Upper lobe of left lung (tissue), 6 donors: ENCODE measurements around the gene MIB2. TPM values are rescaled to one million over a fixed set of nuclear protein-coding genes. Genes with fewer than 3 reads are reported as not detected.
A peak's percentile ranks its signal among the peaks of the same experiment; 100 is the strongest.
"Not testable (repeated sequence)": the region's sequence is repeated elsewhere in the genome, so short reads cannot be mapped to it uniquely, and the experiment has no call there.

Source experiments
- ATAC-seq, 2 donors: fragments of 200-7000 bp; cut with Tn5 transposase; one replicate each; pipeline ENCODE4 v1.9.1; 2022; ENCODE audit warnings: mild to moderate bottlenecking in 2 of 2, moderate library complexity in 2 of 2; ENCODE audit not compliant: low FRiP score in 2 of 2
- DNase-seq, 2 donors: peaks; one replicate each; pipeline ENCODE4 v3.0.0-alpha.2; 2019 to 2020
- H3K27ac ChIP-seq, 4 donors: fragments of 200-600 bp; sonication (generic); one replicate each; pipeline ENCODE4 v1.5.1; 2016 to 2019
- H3K27me3 ChIP-seq, 4 donors: fragments of 200-600 bp; sonication (generic); one replicate each; pipeline ENCODE4 v1.5.1; 2017 to 2019
- H3K36me3 ChIP-seq, 4 donors: fragments of 200-600 bp; sonication (generic); one replicate each; pipeline ENCODE4 v1.5.1; 2016 to 2019
- H3K4me1 ChIP-seq, 4 donors: fragments of 200-600 bp; sonication (generic); one replicate each; pipeline ENCODE4 v1.5.1; 2018 to 2019
- H3K4me3 ChIP-seq, 4 donors: fragments of 200-600 bp; sonication (generic); one replicate each; pipeline ENCODE4 v1.5.1; 2017 to 2019; ENCODE audit warnings: mild to moderate bottlenecking in 2 of 4, moderate library complexity in 1 of 4
- H3K9me3 ChIP-seq, 4 donors: fragments of 200-600 bp; sonication (generic); one replicate each; pipeline ENCODE4 v1.5.1; 2018 to 2019
- EP300 ChIP-seq, 4 donors: sonication (generic); formaldehyde crosslinking; IDR thresholded peaks; one replicate each; pipeline ENCODE4 v1.5.1; 2017; ENCODE audit warnings: antibody characterized with exemption in 4 of 4, control low read depth in 2 of 4
- POLR2AphosphoS5 ChIP-seq, 2 donors: sonication (generic); formaldehyde crosslinking; IDR thresholded peaks; one replicate each; pipeline ENCODE4 v1.5.1; 2017; ENCODE audit warnings: antibody characterized with exemption in 2 of 2
- WGBS, 2 donors: methylation state at CpG; one replicate each; pipeline ENCODE4 v1.1.5; 2017 to 2018; 5-methylcytosine and 5-hydroxymethylcytosine counted together
- total RNA-seq, 6 donors: library from RNA; depleted of rRNA in 4 of 6; stranded (reverse); fragments of >200 nt in 4 of 6; gene quantifications; one replicate each; pipeline versions ENCODE4 v1.1.0 to v1.2.1, GENCODE V29; 2016 to 2021
- donor health status: DM: no; HTN: no; CAD: no; lungs with moderate emphysema.
- donor health status: DM: no; HTN: yes; CAD: no; lungs with severe emphysema.

Gene MIB2
- total RNA-seq, 6 donors from 2014 or later: 52.7 to 284 (median 84.7) TPM

GRCh38 chr1:1636621-1637478, 21.6 kb downstream of the MIB2 start:
- H3K27me3 ChIP-seq, H3K9me3 ChIP-seq, ATAC-seq, H3K4me3 ChIP-seq, H3K4me1 ChIP-seq, H3K27ac ChIP-seq: not testable (repeated sequence)
- DNase-seq: peak in 1 of 2 donors; percentile 68
- 93 to 96% methylated on average over 17 to 37 of the region's 37 CpGs for WGBS, 2 donors
- peaks cover 6 to 46% (median 26%) of the 10 kb centered on the region in 4 donors for H3K36me3 ChIP-seq

- peak in 1 of 2 donors; percentile 54 for DNase-seq
- H3K4me1 ChIP-seq, H3K9me3 ChIP-seq, H3K27me3 ChIP-seq, H3K27ac ChIP-seq, ATAC-seq, H3K4me3 ChIP-seq: not testable (repeated sequence)
- 92 to 100% methylated on average over 8 to 14 of the region's 14 CpGs for WGBS, 2 donors
- H3K36me3 ChIP-seq: peaks cover 6 to 46% (median 26%) of the 10 kb centered on the region in 4 donors
These were observed 22.2 kb downstream of the MIB2 start for GRCh38 chr1:1637479-1637875.

- not testable (repeated sequence) for H3K4me3 ChIP-seq, H3K9me3 ChIP-seq, ATAC-seq, H3K4me1 ChIP-seq, H3K27me3 ChIP-seq, H3K27ac ChIP-seq
- DNase-seq: peak in 1 of 2 donors; percentile 57
- peaks cover 6 to 46% (median 26%) of the 10 kb centered on the region in 4 donors for H3K36me3 ChIP-seq
- WGBS, 2 donors: 88 to 95% methylated on average over 8 of the region's 13 CpGs
These were observed 23.2 kb downstream of the MIB2 start for GRCh38 chr1:1638528-1638927.

GRCh38 chr1:1639368-1639767, 24.1 kb downstream of the MIB2 start:
- WGBS, 2 donors: 97% methylated on average over 6 to 16 of the region's 16 CpGs
- not testable (repeated sequence) for H3K4me3 ChIP-seq, H3K27me3 ChIP-seq, DNase-seq, ATAC-seq, H3K9me3 ChIP-seq, H3K4me1 ChIP-seq, H3K27ac ChIP-seq
- H3K36me3 ChIP-seq: peaks cover 6 to 46% (median 26%) of the 10 kb centered on the region in 4 donors

GRCh38 chr1:1640081-1640480, 24.8 kb downstream of the MIB2 start:
- H3K9me3 ChIP-seq, H3K27ac ChIP-seq, ATAC-seq, H3K27me3 ChIP-seq, H3K4me3 ChIP-seq, H3K4me1 ChIP-seq: not testable (repeated sequence)
- H3K36me3 ChIP-seq: peaks cover 6 to 49% (median 26%) of the 10 kb centered on the region in 4 donors
- 94% methylated on average over 8 of the region's 25 CpGs; no CpG with 5 or more reads in 1 of the 2 donors for WGBS, 2 donors
- DNase-seq: peak in 1 of 2 donors; percentile 62

GRCh38 chr1:1640711-1641461, 25.6 kb downstream of the MIB2 start:
- H3K27me3 ChIP-seq, H3K9me3 ChIP-seq, H3K27ac ChIP-seq, H3K4me1 ChIP-seq, H3K4me3 ChIP-seq: not testable (repeated sequence)
- DNase-seq: peak in 1 of 2 donors; percentile 63
- 99% methylated on average over 15 of the region's 38 CpGs; no CpG with 5 or more reads in 1 of the 2 donors for WGBS, 2 donors
- peak in 1 of 2 donors; percentile 2 for ATAC-seq
- peaks cover 6 to 53% (median 27%) of the 10 kb centered on the region in 4 donors for H3K36me3 ChIP-seq

GRCh38 chr1:1646326-1646725, 31.0 kb downstream of the MIB2 start:
- WGBS, 2 donors: 72 to 78% methylated on average over 5 of the region's 5 CpGs

GRCh38 chr1:1647567-1648241, 32.4 kb downstream of the MIB2 start:
- WGBS, 2 donors: 92 to 95% methylated on average over 13 to 17 of the region's 17 CpGs
- DNase-seq, H3K4me1 ChIP-seq, H3K27me3 ChIP-seq, H3K9me3 ChIP-seq, H3K4me3 ChIP-seq: not testable (repeated sequence)
- Histone ChIP-seq H3K27ac (peak overlapping the region in 2 of 4 donors; percentile 45 to 51), H3K36me3 (peaks cover 20 to 67% (median 47%) of the 10 kb centered on the region in 4 donors)
- ATAC-seq: peak in 1 of 2 donors; percentile 6

More at GRCh38 chr1:1646326-1646725, 31.0 kb downstream of the MIB2 start:
- H3K4me1 ChIP-seq, H3K9me3 ChIP-seq, DNase-seq, H3K4me3 ChIP-seq, H3K27me3 ChIP-seq: not testable (repeated sequence)
- TF ChIP-seq EP300 (IDR thresholded peaks at IDR 0.05) (peak in 3 of 4 donors; percentile 41 to 75 (median 68)), POLR2AphosphoS5 (IDR thresholded peaks at IDR 0.05) (peak in 1 of 2 donors; percentile 57)
- peak in 1 of 2 donors; percentile 5 for ATAC-seq
- H3K36me3 ChIP-seq: peaks cover 12 to 54% (median 33%) of the 10 kb centered on the region in 4 donors
- peak overlapping the region in 2 of 4 donors; percentile 56 to 71 for H3K27ac ChIP-seq

GRCh38 chr1:1648265-1648664, 33.0 kb downstream of the MIB2 start:
- WGBS, 2 donors: 93 to 96% methylated on average over 11 of the region's 11 CpGs
- ATAC-seq: peak in 1 of 2 donors; percentile 14
- not testable (repeated sequence) for H3K27me3 ChIP-seq, H3K4me1 ChIP-seq, H3K9me3 ChIP-seq, H3K4me3 ChIP-seq
- Histone ChIP-seq H3K36me3 (peaks cover 20 to 73% (median 52%) of the 10 kb centered on the region in 4 donors), H3K27ac (peak overlapping the region in 2 of 4 donors; percentile 4 to 45)
- peak in 1 of 2 donors; percentile 17 for DNase-seq
